ENCODE data around the gene SNAP91.

DNA sequence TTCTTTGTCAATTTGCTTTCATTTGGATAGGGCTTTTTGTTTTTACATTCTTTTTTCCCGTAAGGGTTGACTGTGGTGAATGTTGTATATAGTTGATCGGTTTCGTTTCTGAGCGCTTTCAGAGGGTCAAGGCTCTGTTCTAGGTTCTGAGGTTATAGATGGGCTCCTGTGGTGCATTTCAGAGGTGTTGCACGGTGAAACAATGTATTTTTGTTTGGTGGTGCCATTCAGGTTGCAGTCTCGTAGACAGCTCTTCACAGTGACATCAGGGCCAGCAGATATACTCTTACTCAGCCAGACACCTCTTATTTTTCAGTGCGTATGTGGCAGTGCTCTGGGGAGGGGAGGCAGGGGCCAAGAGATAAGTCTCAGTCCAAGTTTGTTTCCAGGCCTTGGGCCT is 72.1 kb downstream of the SNAP91 start:
- TF ChIP-seq YY1 (IDR thresholded peaks at IDR 0.05; ENCODE audit: borderline replicate concordance in 1 of 3, control insufficient read depth in 1 of 3, extremely low read depth in 1 of 3, insufficient read depth in 3 of 3, insufficient read length in 1 of 3, insufficient replicate concordance in 2 of 3, low read depth in 1 of 3, low read length in 2 of 3) (no peak), EZH2 (IDR thresholded peaks at IDR 0.05; ENCODE audit: borderline replicate concordance, low read depth, low read length) (no peak), PREB (CRISPR knock-in tag; IDR thresholded peaks at IDR 0.05) (no peak), SRSF1 (IDR thresholded peaks at IDR 0.05; ENCODE audit: low read depth, low read length) (no peak)
- TF ChIP-seq, protein P1, sequence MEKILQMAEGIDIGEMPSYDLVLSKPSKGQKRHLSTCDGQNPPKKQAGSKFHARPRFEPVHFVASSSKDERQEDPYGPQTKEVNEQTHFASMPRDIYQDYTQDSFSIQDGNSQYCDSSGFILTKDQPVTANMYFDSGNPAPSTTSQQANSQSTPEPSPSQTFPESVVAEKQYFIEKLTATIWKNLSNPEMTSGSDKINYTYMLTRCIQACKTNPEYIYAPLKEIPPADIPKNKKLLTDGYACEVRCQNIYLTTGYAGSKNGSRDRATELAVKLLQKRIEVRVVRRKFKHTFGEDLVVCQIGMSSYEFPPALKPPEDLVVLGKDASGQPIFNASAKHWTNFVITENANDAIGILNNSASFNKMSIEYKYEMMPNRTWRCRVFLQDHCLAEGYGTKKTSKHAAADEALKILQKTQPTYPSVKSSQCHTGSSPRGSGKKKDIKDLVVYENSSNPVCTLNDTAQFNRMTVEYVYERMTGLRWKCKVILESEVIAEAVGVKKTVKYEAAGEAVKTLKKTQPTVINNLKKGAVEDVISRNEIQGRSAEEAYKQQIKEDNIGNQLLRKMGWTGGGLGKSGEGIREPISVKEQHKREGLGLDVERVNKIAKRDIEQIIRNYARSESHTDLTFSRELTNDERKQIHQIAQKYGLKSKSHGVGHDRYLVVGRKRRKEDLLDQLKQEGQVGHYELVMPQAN (IDR thresholded peaks at IDR 0.05; ENCODE audit: borderline replicate concordance) = no peak

Measured in K562 (cell line).